Ishikawa (cell line): ENCODE results near the gene HAPSTR1.

Source experiments
- CEBPB ChIP-seq: IDR thresholded peaks from 2 replicates; pipeline ENCODE4 v1.6.1; 2012
- CREB1 ChIP-seq: IDR thresholded peaks from 2 replicates; pipeline ENCODE4 v1.6.1; 2012; ENCODE audit warnings: low read depth
- EGR1 ChIP-seq: IDR thresholded peaks from 2 replicates; pipeline ENCODE4 v1.6.1; 2012
- EP300 ChIP-seq: IDR thresholded peaks from 2 replicates; pipeline ENCODE4 v1.6.1; 2012; ENCODE audit warnings: borderline replicate concordance
- FOXM1 ChIP-seq: IDR thresholded peaks from 2 replicates; pipeline ENCODE4 v1.6.1; 2012; ENCODE audit warnings: low read depth, borderline replicate concordance
- NFIC ChIP-seq: IDR thresholded peaks from 2 replicates; pipeline ENCODE4 v1.6.1; 2012
- RAD21 ChIP-seq: IDR thresholded peaks from 2 replicates; pipeline ENCODE4 v1.6.1; 2012; ENCODE audit warnings: low read depth
- TAF1 ChIP-seq: IDR thresholded peaks from 2 replicates; pipeline ENCODE4 v1.6.1; 2012; ENCODE audit warnings: low read depth, mild to moderate bottlenecking
- TCF12 ChIP-seq: IDR thresholded peaks from 2 replicates; pipeline ENCODE4 v1.6.1; 2012; ENCODE audit warnings: low read depth
- TEAD4 ChIP-seq: IDR thresholded peaks from 2 replicates; pipeline ENCODE4 v1.6.1; 2012
- YY1 ChIP-seq: IDR thresholded peaks from 2 replicates; pipeline ENCODE4 v1.6.1; 2012; ENCODE audit warnings: low read depth
- ZBTB7A ChIP-seq: IDR thresholded peaks from 2 replicates; pipeline ENCODE4 v1.6.1; 2012; ENCODE audit warnings: low read depth
- TF ChIP-seq, protein P1 (sequence below): IDR thresholded peaks from 2 replicates; pipeline ENCODE4 v1.6.1; 2012
- TF ChIP-seq, protein P2 (sequence below): IDR thresholded peaks from 2 replicates; pipeline ENCODE4 v1.6.1; 2012; ENCODE audit warnings: low read depth, mild to moderate bottlenecking
- TF ChIP-seq, protein P3 (sequence below): IDR thresholded peaks from 2 replicates; pipeline ENCODE4 v1.6.1; 2012

Gene HAPSTR1

DNA sequence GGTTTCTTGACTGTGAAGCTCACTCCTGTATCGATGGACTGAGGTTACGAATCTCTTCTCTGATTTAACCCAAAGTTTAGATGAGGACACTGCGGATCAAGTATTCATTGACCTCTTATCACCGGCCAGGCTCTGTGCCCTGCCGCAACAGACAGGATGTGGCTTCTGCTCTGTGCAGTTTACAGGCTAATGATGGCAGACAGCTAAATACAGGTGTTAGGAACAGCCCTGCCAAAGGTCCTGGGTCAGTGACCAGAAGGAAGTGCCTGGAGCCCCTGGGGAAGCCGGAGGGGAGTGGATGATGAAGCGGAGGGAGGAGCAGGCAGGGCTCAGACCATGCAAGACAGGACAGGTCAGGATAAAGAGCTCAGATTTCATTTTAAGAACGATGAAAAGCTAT lies 44.4 kb downstream of the HAPSTR1 start:
- TF ChIP-seq NFIC (no peak), YY1 (no peak), ZBTB7A (no peak), RAD21 (no peak), FOXM1 (no peak)
- TF ChIP-seq, protein P1, sequence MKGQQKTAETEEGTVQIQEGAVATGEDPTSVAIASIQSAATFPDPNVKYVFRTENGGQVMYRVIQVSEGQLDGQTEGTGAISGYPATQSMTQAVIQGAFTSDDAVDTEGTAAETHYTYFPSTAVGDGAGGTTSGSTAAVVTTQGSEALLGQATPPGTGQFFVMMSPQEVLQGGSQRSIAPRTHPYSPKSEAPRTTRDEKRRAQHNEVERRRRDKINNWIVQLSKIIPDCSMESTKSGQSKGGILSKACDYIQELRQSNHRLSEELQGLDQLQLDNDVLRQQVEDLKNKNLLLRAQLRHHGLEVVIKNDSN, result no peak

DNA sequence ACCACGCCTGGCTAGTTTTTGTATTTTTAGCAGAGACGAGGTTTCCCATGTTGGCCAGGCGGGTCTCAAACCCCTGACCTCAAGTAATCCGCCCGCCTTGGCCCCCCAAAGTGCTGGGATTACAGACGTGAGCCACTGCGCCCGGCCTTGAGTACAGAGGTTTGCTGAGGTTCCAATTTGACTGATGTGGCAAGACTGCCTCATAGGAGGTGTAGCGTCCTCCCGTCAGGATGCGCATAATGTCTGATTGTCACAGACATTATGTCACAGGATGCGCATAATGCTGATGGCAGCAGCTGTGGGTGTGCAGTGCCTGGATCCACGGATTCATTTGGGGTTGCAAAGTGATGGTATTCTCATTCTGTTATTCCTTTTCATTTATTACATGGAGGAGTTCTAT lies 45.2 kb downstream of the HAPSTR1 start:
- TF ChIP-seq TCF12 (no peak), NFIC (no peak), CEBPB (no peak), ZBTB7A (no peak), CREB1 (no peak), EP300 (no peak), TAF1 (no peak), FOXM1 (no peak), RAD21 (no peak), TEAD4 (no peak), YY1 (no peak), EGR1 (no peak)
- TF ChIP-seq, protein P2, sequence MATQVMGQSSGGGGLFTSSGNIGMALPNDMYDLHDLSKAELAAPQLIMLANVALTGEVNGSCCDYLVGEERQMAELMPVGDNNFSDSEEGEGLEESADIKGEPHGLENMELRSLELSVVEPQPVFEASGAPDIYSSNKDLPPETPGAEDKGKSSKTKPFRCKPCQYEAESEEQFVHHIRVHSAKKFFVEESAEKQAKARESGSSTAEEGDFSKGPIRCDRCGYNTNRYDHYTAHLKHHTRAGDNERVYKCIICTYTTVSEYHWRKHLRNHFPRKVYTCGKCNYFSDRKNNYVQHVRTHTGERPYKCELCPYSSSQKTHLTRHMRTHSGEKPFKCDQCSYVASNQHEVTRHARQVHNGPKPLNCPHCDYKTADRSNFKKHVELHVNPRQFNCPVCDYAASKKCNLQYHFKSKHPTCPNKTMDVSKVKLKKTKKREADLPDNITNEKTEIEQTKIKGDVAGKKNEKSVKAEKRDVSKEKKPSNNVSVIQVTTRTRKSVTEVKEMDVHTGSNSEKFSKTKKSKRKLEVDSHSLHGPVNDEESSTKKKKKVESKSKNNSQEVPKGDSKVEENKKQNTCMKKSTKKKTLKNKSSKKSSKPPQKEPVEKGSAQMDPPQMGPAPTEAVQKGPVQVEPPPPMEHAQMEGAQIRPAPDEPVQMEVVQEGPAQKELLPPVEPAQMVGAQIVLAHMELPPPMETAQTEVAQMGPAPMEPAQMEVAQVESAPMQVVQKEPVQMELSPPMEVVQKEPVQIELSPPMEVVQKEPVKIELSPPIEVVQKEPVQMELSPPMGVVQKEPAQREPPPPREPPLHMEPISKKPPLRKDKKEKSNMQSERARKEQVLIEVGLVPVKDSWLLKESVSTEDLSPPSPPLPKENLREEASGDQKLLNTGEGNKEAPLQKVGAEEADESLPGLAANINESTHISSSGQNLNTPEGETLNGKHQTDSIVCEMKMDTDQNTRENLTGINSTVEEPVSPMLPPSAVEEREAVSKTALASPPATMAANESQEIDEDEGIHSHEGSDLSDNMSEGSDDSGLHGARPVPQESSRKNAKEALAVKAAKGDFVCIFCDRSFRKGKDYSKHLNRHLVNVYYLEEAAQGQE, result no peak
- TF ChIP-seq, protein P1, result no peak
- TF ChIP-seq, protein P3, sequence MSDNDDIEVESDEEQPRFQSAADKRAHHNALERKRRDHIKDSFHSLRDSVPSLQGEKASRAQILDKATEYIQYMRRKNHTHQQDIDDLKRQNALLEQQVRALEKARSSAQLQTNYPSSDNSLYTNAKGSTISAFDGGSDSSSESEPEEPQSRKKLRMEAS, result no peak

DNA sequence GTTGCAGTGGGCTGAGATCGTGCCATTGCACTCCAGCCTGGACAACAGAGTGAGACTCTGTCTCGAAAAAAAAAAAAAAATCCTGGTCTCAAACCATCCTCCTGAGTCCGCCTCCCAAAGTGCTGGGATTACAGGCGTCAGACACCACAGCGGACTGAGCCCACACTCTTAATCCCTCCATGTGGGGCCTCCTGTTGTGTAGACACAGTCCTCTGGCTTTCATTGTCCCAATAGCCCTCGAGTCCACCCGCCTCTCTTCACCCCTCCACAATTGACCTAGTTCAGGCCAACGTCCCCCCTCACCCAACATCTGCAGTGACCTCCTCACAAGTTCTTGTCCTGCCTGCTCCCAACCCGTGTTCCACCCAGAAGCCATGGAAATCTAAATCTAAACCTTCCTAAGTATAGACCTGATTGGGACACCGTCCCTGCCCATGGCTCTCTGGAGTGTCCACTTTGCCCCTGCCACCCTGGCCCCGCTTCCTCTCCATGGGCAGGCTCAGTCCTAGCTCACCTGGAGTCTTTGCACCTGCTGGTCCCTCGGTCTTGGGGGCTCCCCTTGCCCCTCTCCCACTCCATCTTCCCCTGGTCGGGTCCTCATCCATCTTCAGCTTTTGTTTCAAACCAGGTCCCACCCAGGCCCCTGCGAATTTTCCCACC lies 46.7 kb downstream of the HAPSTR1 start:
- TF ChIP-seq, protein P1, result no peak
- TF ChIP-seq TCF12 (no peak), RAD21 (no peak), FOXM1 (no peak), TEAD4 (no peak), EGR1 (no peak), TAF1 (no peak), NFIC (no peak)
- TF ChIP-seq, protein P2, result no peak
- TF ChIP-seq, protein P3, result no peak

DNA sequence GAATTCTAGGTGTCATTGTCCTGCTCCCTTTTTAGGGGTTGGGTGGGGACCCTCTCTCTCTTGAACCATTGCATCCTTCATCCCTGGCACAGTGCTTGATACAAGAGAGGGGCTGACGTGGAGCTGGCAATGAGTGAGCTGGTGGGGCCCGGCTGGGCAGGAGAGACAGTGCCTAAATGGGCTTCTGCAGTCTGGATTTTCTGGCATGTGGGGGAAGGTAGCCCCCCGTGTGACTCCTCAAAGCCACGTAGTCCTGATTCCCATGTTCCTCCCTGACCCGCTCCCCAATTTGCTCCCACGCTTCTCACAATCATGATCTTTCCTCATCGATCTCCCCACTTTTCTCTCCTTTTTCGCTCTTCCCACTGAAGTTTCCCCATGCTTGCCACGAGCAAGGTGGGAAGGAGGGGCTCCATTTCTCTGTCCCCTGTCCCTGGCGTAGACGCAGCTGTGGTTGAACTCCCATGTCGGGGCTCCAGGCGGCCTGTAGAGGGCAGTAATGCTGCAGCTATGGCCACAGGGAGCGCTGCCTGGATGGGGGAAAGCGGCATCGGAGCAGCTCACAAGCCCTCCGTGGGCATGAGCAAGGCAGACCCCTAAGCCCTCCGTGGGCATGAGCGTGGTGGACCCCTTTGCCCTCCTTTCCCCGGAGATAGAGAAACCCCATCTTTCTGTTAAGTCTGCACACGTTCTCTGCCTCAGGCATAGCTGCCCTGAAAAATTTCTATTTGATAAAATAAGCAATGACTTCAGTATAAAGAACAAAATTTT lies 47.5 kb downstream of the HAPSTR1 start:
- TF ChIP-seq RAD21 (peak; percentile 80), NFIC (no peak)
- TF ChIP-seq, protein P3, result no peak

DNA sequence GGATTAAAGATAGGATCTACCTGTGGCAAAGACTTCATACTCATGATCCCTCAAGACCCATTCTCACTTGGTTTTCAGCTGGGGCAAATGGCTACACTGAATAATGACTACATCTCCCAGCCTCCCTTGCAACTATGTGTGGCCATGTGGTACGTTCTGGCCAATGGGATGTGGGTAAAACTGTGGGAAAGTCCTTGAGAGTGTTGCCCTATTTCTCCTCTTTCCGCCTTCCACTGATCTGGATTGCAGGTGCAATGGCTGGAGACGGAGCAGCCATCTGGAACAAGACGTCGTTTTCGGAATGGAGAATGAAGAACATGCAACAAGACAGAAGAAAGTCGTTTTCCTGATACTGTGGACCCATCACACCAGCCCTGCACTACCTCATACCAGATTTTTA lies 48.5 kb downstream of the HAPSTR1 start:
- TF ChIP-seq CEBPB (no peak), NFIC (no peak), TCF12 (no peak), ZBTB7A (no peak), CREB1 (no peak), EP300 (no peak), RAD21 (no peak), EGR1 (no peak), TAF1 (no peak), TEAD4 (0 out of 2 replicates have a peak, but pooled peaks have one; percentile 13), FOXM1 (no peak), YY1 (peak; percentile 87)
- TF ChIP-seq, protein P2, result no peak
- TF ChIP-seq, protein P1, result peak; percentile 97
- TF ChIP-seq, protein P3, result no peak
